HepG2 (cell line): ENCODE results near the gene ABHD17C. TPM values are rescaled to one million over a fixed set of nuclear protein-coding genes. Genes with fewer than 3 reads are reported as not detected.

Experiments used
- ATAC-seq: fragments of 200-7000 bp; cut with Tn5 transposase; 3 replicates; pipeline ENCODE4 v1.9.1; 2020; ENCODE audit warnings: mild to moderate bottlenecking, moderate library complexity
- BruUV-seq: library from RNA; stranded (reverse); fragments of 400-500 nt; replicated peaks from 2 replicates; lab custom pipeline; 2021; lab: Mats Ljungman, UMichigan
- CTCF ChIA-PET: fragments of 300-600 bp; formaldehyde crosslinking; extraction: SDS; loops from one replicate; lab custom pipeline; 2021; ENCODE audit warnings: low total read pairs, inconsistent platforms, low intra/inter-chr PET ratio; lab: Yijun Ruan, JAX
- POLR2A ChIA-PET: fragments of 350-600 bp; sonication (Branson Sonifier 250); formaldehyde crosslinking; loops from one replicate; lab custom pipeline; 2020; ENCODE audit warnings: antibody characterized with exemption, inconsistent platforms; lab: Yijun Ruan, JAX
- DNase-seq: peaks from one replicate; pipeline ENCODE4 v3.0.0-alpha.2; 2015; ENCODE audit warnings: low spot score
- FAIRE-seq: peaks from 3 replicates; lab custom pipeline; 2011; peaks lifted over from hg19 to GRCh38; lab: Jason Lieb, UNC
- H2AFZ ChIP-seq: one replicate; pipeline ENCODE4 v1.6.1; 2011; ENCODE audit warnings: low read length, inconsistent platforms
- H3K27ac ChIP-seq: fragments of 300-600 bp; 3 replicates; pipeline ENCODE4 v1.8.0; 2011; ENCODE audit warnings: mixed run types, mild to moderate bottlenecking, mixed read lengths, low read length, inconsistent platforms; ENCODE audit not compliant: insufficient read depth; ENCODE audit errors: extremely low read length
- H3K27me3 ChIP-seq, 2 experiments: fragments of 200-600 bp in 1 of 2; 2 replicates in 1 of 2; 3 replicates in 1 of 2; pipeline versions ENCODE4 v1.6.0 to v1.8.0; 2011; ENCODE audit warnings: low read length in 2 of 2, mild to moderate bottlenecking in 2 of 2, moderate library complexity in 2 of 2, inconsistent platforms in 1 of 2; ENCODE audit not compliant: insufficient read depth in 2 of 2, control insufficient read depth in 1 of 2
- H3K36me3 ChIP-seq, 2 experiments: fragments of 200-600 bp in 1 of 2; replicated peaks in 1 of 2; 2 replicates in 1 of 2; 3 replicates in 1 of 2; pipeline versions ENCODE4 v1.5.1 to v1.8.0; 2011; ENCODE audit warnings: low read length in 2 of 2, inconsistent platforms in 1 of 2; ENCODE audit not compliant: insufficient read depth in 2 of 2, control insufficient read depth in 1 of 2
- H3K4me1 ChIP-seq: 2 replicates; pipeline ENCODE4 v1.5.1; 2012; ENCODE audit warnings: low read length, inconsistent platforms; ENCODE audit not compliant: insufficient read depth
- H3K4me2 ChIP-seq: 2 replicates; pipeline ENCODE4 v1.6.0; 2011; ENCODE audit warnings: low read depth, low read length, inconsistent platforms
- H3K4me3 ChIP-seq, 3 experiments: fragments of 200-600 bp in 1 of 3; sonication (generic), shearing (Covaris generic) in 1 of 3; replicated peaks in 1 of 3; 2 replicates each; pipeline ENCODE4 v1.5.1; 2011 to 2016; ENCODE audit warnings: low read length in 3 of 3, inconsistent platforms in 2 of 3, low read depth in 2 of 3, mild to moderate bottlenecking in 2 of 3, control low read depth in 1 of 3, mixed read lengths in 1 of 3; ENCODE audit not compliant: insufficient read depth in 1 of 3
- H3K79me2 ChIP-seq: one replicate; pipeline ENCODE4 v1.6.1; 2011; ENCODE audit warnings: low read length, inconsistent platforms; ENCODE audit not compliant: insufficient read depth
- H3K9ac ChIP-seq: 2 replicates; pipeline ENCODE4 v1.6.0; 2011; ENCODE audit warnings: mild to moderate bottlenecking, low read depth, low read length, inconsistent platforms; ENCODE audit not compliant: insufficient read depth
- H3K9me3 ChIP-seq: 2 replicates; pipeline ENCODE4 v1.5.1; 2012; ENCODE audit warnings: mild to moderate bottlenecking, low read length
- H4K20me1 ChIP-seq: 2 replicates; pipeline ENCODE4 v1.6.0; 2011; ENCODE audit warnings: inconsistent platforms, mild to moderate bottlenecking, low read length, moderate library complexity; ENCODE audit not compliant: insufficient read depth
- CHD2 ChIP-seq: IDR thresholded peaks from 2 replicates; pipeline ENCODE4 v1.6.1; 2011; ENCODE audit warnings: low read depth, low read length, improper control_type of control experiment
- ERF ChIP-seq: IDR thresholded peaks from 2 replicates; pipeline ENCODE4 v1.6.1; 2018; ENCODE audit warnings: missing biosample characterization, missing genetic modification reagents
- ETV6 ChIP-seq: sonication (generic); formaldehyde crosslinking; conservative IDR thresholded peaks from 2 replicates; pipeline ENCODE4 v1.4.0; 2020; ENCODE audit warnings: missing genetic modification reagents
- GATAD1 ChIP-seq: IDR thresholded peaks from 2 replicates; pipeline ENCODE4 v1.6.1; 2016; ENCODE audit warnings: missing genetic modification reagents, missing compliant biosample characterization
- HES4 ChIP-seq: sonication (generic); formaldehyde crosslinking; IDR thresholded peaks from 2 replicates; pipeline ENCODE4 v1.9.0; 2021; ENCODE audit warnings: mild to moderate bottlenecking, missing genetic modification reagents, borderline replicate concordance
- HMG20B ChIP-seq: conservative IDR thresholded peaks from 2 replicates; pipeline ENCODE4 v1.6.1; 2016; ENCODE audit warnings: missing genetic modification reagents, missing compliant biosample characterization
- MAF1 ChIP-seq: sonication (generic); formaldehyde crosslinking; IDR thresholded peaks from 2 replicates; pipeline ENCODE4 v1.5.0; 2020; ENCODE audit warnings: missing genetic modification reagents, borderline replicate concordance
- NFKB2 ChIP-seq: sonication (generic); formaldehyde crosslinking; IDR thresholded peaks from 2 replicates; pipeline ENCODE4 v1.4.0; 2020; ENCODE audit warnings: missing genetic modification reagents, borderline replicate concordance
- SIN3A ChIP-seq: IDR thresholded peaks from 2 replicates; pipeline ENCODE4 v1.6.1; 2011; ENCODE audit warnings: low read depth, mild to moderate bottlenecking, control low read depth, low read length, borderline replicate concordance
- WIZ ChIP-seq: sonication (generic); formaldehyde crosslinking; IDR thresholded peaks from 2 replicates; pipeline ENCODE4 v1.5.1; 2020; ENCODE audit warnings: mild to moderate bottlenecking, missing genetic modification reagents
- ZNF121 ChIP-seq: sonication (generic); formaldehyde crosslinking; IDR thresholded peaks from 2 replicates; pipeline ENCODE4 v1.5.0; 2020; ENCODE audit warnings: mild to moderate bottlenecking, missing genetic modification reagents
- ZNF224 ChIP-seq: sonication (generic); formaldehyde crosslinking; IDR thresholded peaks from 2 replicates; pipeline ENCODE4 v1.5.0; 2020; ENCODE audit warnings: mild to moderate bottlenecking, missing genetic modification reagents
- ZNF225 ChIP-seq: sonication (generic); formaldehyde crosslinking; IDR thresholded peaks from 2 replicates; pipeline ENCODE4 v1.4.0; 2020; ENCODE audit warnings: mild to moderate bottlenecking, missing genetic modification reagents
- ZNF546 ChIP-seq: sonication (generic); formaldehyde crosslinking; conservative IDR thresholded peaks from 2 replicates; pipeline ENCODE4 v1.8.1; 2023; ENCODE audit warnings: mild to moderate bottlenecking, missing genetic modification reagents
- ZNF549 ChIP-seq: sonication (generic); formaldehyde crosslinking; IDR thresholded peaks from 2 replicates; pipeline ENCODE4 v1.5.0; 2020; ENCODE audit warnings: missing genetic modification reagents
- ZNF550 ChIP-seq: sonication (generic); formaldehyde crosslinking; IDR thresholded peaks from 2 replicates; pipeline ENCODE4 v1.4.0; 2020; ENCODE audit warnings: mild to moderate bottlenecking, missing genetic modification reagents, borderline replicate concordance
- WGBS: methylation state at CpG from one replicate; pipeline ENCODE4 v1.1.6; 2017; ENCODE audit warnings: low lambda C conversion rate; 5-methylcytosine and 5-hydroxymethylcytosine counted together
- in situ Hi-C: cut with HindIII; loops from 2 replicates; pipeline ENCODE4 v1.10.0; 2017; ENCODE audit warnings: low pct_unique_long_range_greater_than_20kb; ENCODE audit not compliant: extremely low pct_ligation_motif_present
- intact Hi-C: fragments of 100-400 bp; cut with micrococcal nuclease; formaldehyde crosslinking; loops from one replicate; pipeline ENCODE4 v1.10.0; 2022; ENCODE audit not compliant: unreplicated experiment
- polyA plus RNA-seq, 8 experiments: library from polyadenylated mRNA; depleted of rRNA in 3 of 8; stranded (reverse) in 7 of 8; unstranded in 1 of 8; fragments of >200 nt; fragmentation: Illumina TruSeq in 4 of 8; extraction: Trizol in 4 of 8; gene quantifications; 2 replicates each; pipeline versions ENCODE4 v1.2.1 to v1.2.3, GENCODE V29; 2011 to 2016; ENCODE audit warnings: low read depth in 4 of 8, missing spikeins in 1 of 8, mixed read lengths in 1 of 8; ENCODE audit not compliant: insufficient read depth in 1 of 8
- total RNA-seq, 5 experiments: library from RNA; depleted of rRNA; stranded (reverse); fragments of >200 nt; fragmentation: Illumina TruSeq; extraction: Trizol; gene quantifications; 2 replicates each; pipeline ENCODE4 v1.2.3, GENCODE V29; 2016; ENCODE audit warnings: low read depth in 1 of 5
- TF ChIP-seq, protein P1 (sequence below): sonication (generic); formaldehyde crosslinking; IDR thresholded peaks from 2 replicates; pipeline ENCODE4 v1.4.0; 2020; ENCODE audit warnings: mild to moderate bottlenecking, low read depth, missing genetic modification reagents
- TF ChIP-seq, protein P2 (sequence below): sonication (generic); formaldehyde crosslinking; IDR thresholded peaks from 2 replicates; pipeline ENCODE4 v1.5.0; 2020; ENCODE audit warnings: mild to moderate bottlenecking, missing genetic modification reagents
- TF ChIP-seq, protein P3 (sequence below): sonication (generic); formaldehyde crosslinking; IDR thresholded peaks from 2 replicates; pipeline ENCODE4 v1.5.0; 2020; ENCODE audit warnings: missing genetic modification reagents

Gene ABHD17C
- total and polyA plus RNA-seq, 2 of the 13 experiments (the other 11 are each of a cell fraction or from before 2014, with no cell fraction given): 2.9 to 3.9 TPM

DNA sequence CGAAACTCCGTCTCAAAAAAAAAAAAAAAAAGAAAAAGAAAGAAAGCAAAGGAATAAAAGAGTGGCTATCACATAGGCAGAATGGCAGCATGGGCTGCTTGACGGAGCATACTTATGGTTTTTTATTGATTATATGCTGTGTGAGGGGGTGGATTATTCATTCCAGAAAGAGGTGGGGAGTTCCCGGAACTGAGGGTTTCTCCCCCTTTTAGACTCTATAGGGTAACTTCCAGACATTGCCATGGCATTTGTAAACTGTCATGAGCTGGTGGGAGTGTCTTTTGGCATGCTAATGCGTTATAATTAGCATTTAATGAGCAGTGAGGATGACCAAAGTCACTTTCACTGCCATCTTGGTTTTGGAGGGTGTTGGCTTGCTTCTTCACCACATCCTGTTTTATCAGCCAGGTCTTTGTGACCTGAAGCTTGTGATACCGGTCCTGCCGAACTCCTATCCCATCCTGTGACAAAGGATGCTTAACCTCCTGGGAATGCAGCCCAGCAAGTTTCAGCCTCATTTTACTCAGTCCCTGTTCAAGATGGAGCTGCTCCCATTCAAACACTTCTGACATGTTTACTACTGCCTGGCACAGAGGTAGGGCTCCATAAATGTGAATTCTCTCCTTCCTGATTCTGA is 15.8 kb upstream of the ABHD17C start:
- in situ Hi-C loops: no loop called here
- H3K4me1 ChIP-seq: no peaks in the 10 kb centered on the region
- CTCF ChIA-PET: no interaction called here

More for the DNA sequence above, 15.8 kb upstream of the ABHD17C start:
- Histone ChIP-seq H3K27ac (no peak overlapping the region), H2AFZ (no peak overlapping the region), H3K4me3 (no peak overlapping the region), H3K36me3 (no peaks in the 10 kb centered on the region), H3K27me3 (peaks cover 0 to 5% of the 10 kb centered on the region in 2 experiments; a peak in 1 of 5 replicates), H3K4me2 (no peak overlapping the region), H3K9ac (no peak overlapping the region), H3K9me3 (peaks cover 5% of the 10 kb centered on the region; the same call in 1 of the 2 replicates), H3K79me2 (no peaks in the 10 kb centered on the region), H4K20me1 (no peaks in the 10 kb centered on the region)
- intact Hi-C loops: no loop called here
- FAIRE-seq (no peak), DNase-seq (no peak), ATAC-seq (no peak)
- POLR2A ChIA-PET: no interaction called here
- BruUV-seq: no TSS peak
- WGBS: 41% methylated on average over 7 of the region's 7 CpGs
- no peak for TF ChIP-seq HES4 (CRISPR knock-in tag)
- TF ChIP-seq ZNF121 (CRISPR knock-in tag): no peak
- TF ChIP-seq, protein P1, sequence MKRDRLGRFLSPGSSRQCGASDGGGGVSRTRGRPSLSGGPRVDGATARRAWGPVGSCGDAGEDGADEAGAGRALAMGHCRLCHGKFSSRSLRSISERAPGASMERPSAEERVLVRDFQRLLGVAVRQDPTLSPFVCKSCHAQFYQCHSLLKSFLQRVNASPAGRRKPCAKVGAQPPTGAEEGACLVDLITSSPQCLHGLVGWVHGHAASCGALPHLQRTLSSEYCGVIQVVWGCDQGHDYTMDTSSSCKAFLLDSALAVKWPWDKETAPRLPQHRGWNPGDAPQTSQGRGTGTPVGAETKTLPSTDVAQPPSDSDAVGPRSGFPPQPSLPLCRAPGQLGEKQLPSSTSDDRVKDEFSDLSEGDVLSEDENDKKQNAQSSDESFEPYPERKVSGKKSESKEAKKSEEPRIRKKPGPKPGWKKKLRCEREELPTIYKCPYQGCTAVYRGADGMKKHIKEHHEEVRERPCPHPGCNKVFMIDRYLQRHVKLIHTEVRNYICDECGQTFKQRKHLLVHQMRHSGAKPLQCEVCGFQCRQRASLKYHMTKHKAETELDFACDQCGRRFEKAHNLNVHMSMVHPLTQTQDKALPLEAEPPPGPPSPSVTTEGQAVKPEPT (CRISPR knock-in tag): no peak
- TF ChIP-seq WIZ (CRISPR knock-in tag): no peak
- no peak for TF ChIP-seq SIN3A
- no peak for TF ChIP-seq HMG20B (CRISPR knock-in tag)
- no peak for TF ChIP-seq ETV6
- no peak for TF ChIP-seq ZNF546 (CRISPR knock-in tag)
- no peak for TF ChIP-seq ERF (CRISPR knock-in tag)
- TF ChIP-seq GATAD1 (CRISPR knock-in tag): no peak
- TF ChIP-seq ZNF550 (CRISPR knock-in tag): no peak
- TF ChIP-seq ZNF224 (CRISPR knock-in tag): no peak
- TF ChIP-seq, protein P2, sequence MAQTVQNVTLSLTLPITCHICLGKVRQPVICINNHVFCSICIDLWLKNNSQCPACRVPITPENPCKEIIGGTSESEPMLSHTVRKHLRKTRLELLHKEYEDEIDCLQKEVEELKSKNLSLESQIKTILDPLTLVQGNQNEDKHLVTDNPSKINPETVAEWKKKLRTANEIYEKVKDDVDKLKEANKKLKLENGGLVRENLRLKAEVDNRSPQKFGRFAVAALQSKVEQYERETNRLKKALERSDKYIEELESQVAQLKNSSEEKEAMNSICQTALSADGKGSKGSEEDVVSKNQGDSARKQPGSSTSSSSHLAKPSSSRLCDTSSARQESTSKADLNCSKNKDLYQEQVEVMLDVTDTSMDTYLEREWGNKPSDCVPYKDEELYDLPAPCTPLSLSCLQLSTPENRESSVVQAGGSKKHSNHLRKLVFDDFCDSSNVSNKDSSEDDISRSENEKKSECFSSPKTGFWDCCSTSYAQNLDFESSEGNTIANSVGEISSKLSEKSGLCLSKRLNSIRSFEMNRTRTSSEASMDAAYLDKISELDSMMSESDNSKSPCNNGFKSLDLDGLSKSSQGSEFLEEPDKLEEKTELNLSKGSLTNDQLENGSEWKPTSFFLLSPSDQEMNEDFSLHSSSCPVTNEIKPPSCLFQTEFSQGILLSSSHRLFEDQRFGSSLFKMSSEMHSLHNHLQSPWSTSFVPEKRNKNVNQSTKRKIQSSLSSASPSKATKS (CRISPR knock-in tag): no peak
- no peak for TF ChIP-seq CHD2
- no peak for TF ChIP-seq ZNF225 (CRISPR knock-in tag)
- TF ChIP-seq MAF1 (CRISPR knock-in tag): no peak
- no peak for TF ChIP-seq ZNF549
- TF ChIP-seq, protein P3, sequence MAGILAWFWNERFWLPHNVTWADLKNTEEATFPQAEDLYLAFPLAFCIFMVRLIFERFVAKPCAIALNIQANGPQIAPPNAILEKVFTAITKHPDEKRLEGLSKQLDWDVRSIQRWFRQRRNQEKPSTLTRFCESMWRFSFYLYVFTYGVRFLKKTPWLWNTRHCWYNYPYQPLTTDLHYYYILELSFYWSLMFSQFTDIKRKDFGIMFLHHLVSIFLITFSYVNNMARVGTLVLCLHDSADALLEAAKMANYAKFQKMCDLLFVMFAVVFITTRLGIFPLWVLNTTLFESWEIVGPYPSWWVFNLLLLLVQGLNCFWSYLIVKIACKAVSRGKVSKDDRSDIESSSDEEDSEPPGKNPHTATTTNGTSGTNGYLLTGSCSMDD (CRISPR knock-in tag): no peak
- TF ChIP-seq NFKB2 (CRISPR knock-in tag): no peak
